ENCODE measurements around the gene GNA12. TPM values are rescaled to one million over a fixed set of nuclear protein-coding genes. Genes with fewer than 3 reads are reported as not detected.

GNA12 gene
- total and polyA plus RNA-seq, 11 donors: 10.7 to 56.5 (median 34.9) TPM

- peaks cover 0 to 6% (median 0%) of the 10 kb centered on the region in 12 donors for H3K9me3 ChIP-seq
- peaks cover 16 to 60% (median 51%) of the 10 kb centered on the region in 12 donors for H3K4me1 ChIP-seq
- TF ChIP-seq CTCF (IDR thresholded peaks at IDR 0.05) (no peak), POLR2A (IDR thresholded peaks at IDR 0.05) (no peak)
- H3K36me3 ChIP-seq: peaks cover 0 to 5% (median 0%) of the 10 kb centered on the region in 9 donors
- peak overlapping the region; percentile 20 to 98 (median 84) for H3K27ac ChIP-seq
- WGBS, 4 donors: 37 to 57% (median 50%) methylated on average over 11 of the region's 11 CpGs
- DNase-seq (peak in 3 of 5 donors; percentile 49 to 64 (median 59)), ATAC-seq (peak in 2 of 4 donors; percentile 7 to 11)
- intact Hi-C loops (cut with DNase I): loop anchor here in 1 of 10 donors (10.0 kb wide), 1 partner anchor 67 kb away; no protein-coding TSS in a partner anchor
- H3K4me3 ChIP-seq: peak overlapping the region in 2 of 12 donors; percentile 1 to 14
- no peaks in the 10 kb centered on the region for H3K27me3 ChIP-seq
Measured at GRCh38 chr7:2757361-2757903, 86.7 kb downstream of the GNA12 start.

DNA sequence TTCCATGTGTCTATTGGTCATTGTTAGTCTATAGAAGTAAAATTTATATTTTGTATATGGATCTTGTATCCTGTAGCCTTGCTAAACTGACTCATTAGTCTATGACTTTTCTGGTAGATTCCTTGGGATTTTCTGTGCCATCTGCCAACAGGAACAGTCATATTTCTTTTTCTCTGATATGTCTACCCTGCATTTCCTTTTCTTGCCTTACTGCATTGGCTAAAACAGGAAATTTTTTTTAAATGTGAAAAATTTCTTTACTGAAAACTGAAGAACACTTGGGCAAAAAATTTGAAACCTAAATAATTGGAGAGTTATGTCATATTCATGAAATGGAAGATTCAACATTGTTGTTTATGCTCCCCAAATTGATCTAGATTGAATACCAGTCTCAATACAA lies 88.6 kb downstream of the GNA12 start:
- intact Hi-C loops (cut with DNase I): loop anchor here in 1 of 10 donors (10.0 kb wide), 1 partner anchor 69 kb away; no protein-coding TSS in a partner anchor
- ATAC-seq (no peak), DNase-seq (no peak)
- Histone ChIP-seq H3K36me3 (peaks cover 0 to 5% (median 0%) of the 10 kb centered on the region in 9 donors), H3K27me3 (no peaks in the 10 kb centered on the region), H3K9me3 (peaks cover 0 to 6% (median 0%) of the 10 kb centered on the region in 12 donors), H3K27ac (peak overlapping the region in 1 of 12 donors; percentile 93), H3K4me3 (no peak overlapping the region), H3K4me1 (peaks cover 9 to 51% (median 36%) of the 10 kb centered on the region in 12 donors)
- TF ChIP-seq CTCF (IDR thresholded peaks at IDR 0.05) (no peak), POLR2A (IDR thresholded peaks at IDR 0.05) (no peak)

GRCh38 chr7:2754912-2755311 lies 89.2 kb downstream of the GNA12 start:
- Histone ChIP-seq H3K4me1 (peaks cover 9 to 45% (median 30%) of the 10 kb centered on the region in 12 donors), H3K9me3 (peaks cover 0 to 6% (median 0%) of the 10 kb centered on the region in 12 donors), H3K36me3 (peaks cover 0 to 5% (median 0%) of the 10 kb centered on the region in 9 donors), H3K27me3 (no peaks in the 10 kb centered on the region), H3K27ac (peak overlapping the region in 1 of 12 donors; percentile 93), H3K4me3 (no peak overlapping the region)
- WGBS, 4 donors: 92 to 98% (median 96%) methylated on average over 10 of the region's 10 CpGs
- TF ChIP-seq POLR2A (IDR thresholded peaks at IDR 0.05) (no peak), CTCF (IDR thresholded peaks at IDR 0.05) (no peak)
- ATAC-seq (no peak), DNase-seq (no peak)
- intact Hi-C loops (cut with DNase I): loop anchor here in 1 of 10 donors (10.0 kb wide), 1 partner anchor 70 kb away; no protein-coding TSS in a partner anchor

GRCh38 chr7:2754086-2754485 lies 90.0 kb downstream of the GNA12 start:
- H3K4me3 ChIP-seq: no peak overlapping the region
- 86 to 92% (median 89%) methylated on average over 5 of the region's 5 CpGs for WGBS, 4 donors
- no peaks in the 10 kb centered on the region for H3K27me3 ChIP-seq
- H3K36me3 ChIP-seq: peaks cover 0 to 5% (median 0%) of the 10 kb centered on the region in 9 donors
- no peak for TF ChIP-seq POLR2A (IDR thresholded peaks at IDR 0.05)
- no peak for TF ChIP-seq CTCF (IDR thresholded peaks at IDR 0.05)
- DNase-seq: no peak
- peak overlapping the region in 1 of 12 donors; percentile 93 for H3K27ac ChIP-seq
- peaks cover 0 to 6% (median 0%) of the 10 kb centered on the region in 12 donors for H3K9me3 ChIP-seq
- ATAC-seq: no peak
- H3K4me1 ChIP-seq: peaks cover 5 to 37% (median 23%) of the 10 kb centered on the region in 12 donors
- intact Hi-C loops (cut with DNase I): loop anchor here in 1 of 10 donors (10.0 kb wide), 1 partner anchor 71 kb away; no protein-coding TSS in a partner anchor
